GM13977 (cell line): ENCODE measurements around the gene FCN1.

Source experiments
- DNase-seq: peaks from one replicate; pipeline ENCODE4 v3.0.0; 2012; ENCODE audit warnings: low spot score
- CTCF ChIP-seq: IDR thresholded peaks from 2 replicates; pipeline ENCODE4 v1.5.1; 2012; ENCODE audit warnings: mild to moderate bottlenecking, control low read depth; ENCODE audit not compliant: insufficient read depth; ENCODE audit errors: extremely low read depth, missing control alignments
- in situ Hi-C: fragments of 300-500 bp; cut with MboI; formaldehyde crosslinking; loops from one replicate; pipeline ENCODE4 v1.12.0; 2022; ENCODE audit warnings: low sequenced_read_pairs, low pct_unique_long_range_greater_than_20kb, mixed read lengths, inconsistent platforms; ENCODE audit not compliant: unreplicated experiment

The FCN1 gene

GRCh38 chr9:134963546-134963945, 45.8 kb upstream of the FCN1 start:
- no peak for TF ChIP-seq CTCF

GRCh38 chr9:134962973-134963364, 45.3 kb upstream of the FCN1 start:
- no peak for TF ChIP-seq CTCF
- in situ Hi-C loops, result no loop called here
- DNase-seq, result no peak

More at GRCh38 chr9:134963546-134963945, 45.8 kb upstream of the FCN1 start:
- DNase-seq, result no peak
- in situ Hi-C loops, result no loop called here

GRCh38 chr9:134962065-134962972, 44.6 kb upstream of the FCN1 start:
- no peak for DNase-seq
- in situ Hi-C loops, result no loop called here
- TF ChIP-seq CTCF, result no peak

- TF ChIP-seq CTCF, result no peak
- in situ Hi-C loops, result no loop called here
- DNase-seq, result no peak
Measured at GRCh38 chr9:134961331-134962064, 43.8 kb upstream of the FCN1 start.

- in situ Hi-C loops, result no loop called here
Measured at GRCh38 chr9:134960701-134961181, 43.0 kb upstream of the FCN1 start.

GRCh38 chr9:134959971-134960310, 42.2 kb upstream of the FCN1 start:
- no peak for DNase-seq
- in situ Hi-C loops, result no loop called here

More at GRCh38 chr9:134960701-134961181, 43.0 kb upstream of the FCN1 start:
- no peak for TF ChIP-seq CTCF
- DNase-seq, result no peak

More at GRCh38 chr9:134959971-134960310, 42.2 kb upstream of the FCN1 start:
- no peak for TF ChIP-seq CTCF
